Lower lobe of right lung (tissue), 2 donors: Measurements from ENCODE around the gene VAC14. TPM values are rescaled to one million over a fixed set of nuclear protein-coding genes. Genes with fewer than 3 reads are reported as not detected.
"Not testable (repeated sequence)": the region's sequence is repeated elsewhere in the genome, so short reads cannot be mapped to it uniquely, and the experiment has no call there.

Source experiments
- ATAC-seq, 2 donors: fragments of 200-7000 bp; cut with Tn5 transposase; one replicate each; pipeline ENCODE4 v1.9.1; 2020 to 2022; ENCODE audit warnings: mild to moderate bottlenecking in 2 of 2, moderate library complexity in 2 of 2
- DNase-seq: peaks from one replicate; pipeline ENCODE4 v3.0.0-alpha.2; 2020
- H3K27ac ChIP-seq: fragments of 200-600 bp; one replicate; pipeline ENCODE4 v1.8.0; 2022
- H3K27me3 ChIP-seq: fragments of 200-600 bp; one replicate; pipeline ENCODE4 v1.8.0; 2022; ENCODE audit warnings: low read depth
- H3K36me3 ChIP-seq: fragments of 200-600 bp; one replicate; pipeline ENCODE4 v1.8.0; 2022; ENCODE audit warnings: mild to moderate bottlenecking
- H3K4me1 ChIP-seq: fragments of 200-600 bp; one replicate; pipeline ENCODE4 v1.8.0; 2022
- H3K4me3 ChIP-seq: fragments of 200-600 bp; one replicate; pipeline ENCODE4 v1.8.0; 2022; ENCODE audit warnings: mild to moderate bottlenecking
- H3K9me3 ChIP-seq: fragments of 200-600 bp; one replicate; pipeline ENCODE4 v1.8.0; 2022
- intact Hi-C: fragments of 100-400 bp; cut with DNase I; formaldehyde crosslinking; loops from one replicate; pipeline ENCODE4 v1.11.0; 2022
- total RNA-seq: library from RNA; stranded (reverse); fragmentation: NEBNext Ultra II Directional; extraction: Animal tissue kit (Norgen Biotek cat#: 25700); gene quantifications from one replicate; pipeline ENCODE4 v1.2.1, GENCODE V29; 2021
- TF ChIP-seq, protein P1 (sequence below): fragments of 200-600 bp; IDR thresholded peaks from one replicate; pipeline ENCODE4 v1.8.0; 2022; ENCODE audit warnings: antibody characterized with exemption, mild to moderate bottlenecking
- donor health status: DM: no; HTN: yes; CAD: no; lungs with severe emphysema.

Gene VAC14
- total RNA-seq, 1 donor from 2014 or later, result 49.1 TPM

- H3K27me3 ChIP-seq, result no peaks in the 10 kb centered on the region
- TF ChIP-seq, protein P1, sequence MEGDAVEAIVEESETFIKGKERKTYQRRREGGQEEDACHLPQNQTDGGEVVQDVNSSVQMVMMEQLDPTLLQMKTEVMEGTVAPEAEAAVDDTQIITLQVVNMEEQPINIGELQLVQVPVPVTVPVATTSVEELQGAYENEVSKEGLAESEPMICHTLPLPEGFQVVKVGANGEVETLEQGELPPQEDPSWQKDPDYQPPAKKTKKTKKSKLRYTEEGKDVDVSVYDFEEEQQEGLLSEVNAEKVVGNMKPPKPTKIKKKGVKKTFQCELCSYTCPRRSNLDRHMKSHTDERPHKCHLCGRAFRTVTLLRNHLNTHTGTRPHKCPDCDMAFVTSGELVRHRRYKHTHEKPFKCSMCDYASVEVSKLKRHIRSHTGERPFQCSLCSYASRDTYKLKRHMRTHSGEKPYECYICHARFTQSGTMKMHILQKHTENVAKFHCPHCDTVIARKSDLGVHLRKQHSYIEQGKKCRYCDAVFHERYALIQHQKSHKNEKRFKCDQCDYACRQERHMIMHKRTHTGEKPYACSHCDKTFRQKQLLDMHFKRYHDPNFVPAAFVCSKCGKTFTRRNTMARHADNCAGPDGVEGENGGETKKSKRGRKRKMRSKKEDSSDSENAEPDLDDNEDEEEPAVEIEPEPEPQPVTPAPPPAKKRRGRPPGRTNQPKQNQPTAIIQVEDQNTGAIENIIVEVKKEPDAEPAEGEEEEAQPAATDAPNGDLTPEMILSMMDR, result no peak
- no peaks in the 10 kb centered on the region for H3K36me3 ChIP-seq
- ATAC-seq (no peak), DNase-seq (no peak)
- intact Hi-C loops, result no loop called here
- no peaks in the 10 kb centered on the region for H3K9me3 ChIP-seq
- no peak overlapping the region for H3K27ac ChIP-seq
- H3K4me3 ChIP-seq, result no peak overlapping the region
- H3K4me1 ChIP-seq, result no peaks in the 10 kb centered on the region
These were observed 156.0 kb downstream of the VAC14 start for GRCh38 chr16:70644763-70645597.

DNA sequence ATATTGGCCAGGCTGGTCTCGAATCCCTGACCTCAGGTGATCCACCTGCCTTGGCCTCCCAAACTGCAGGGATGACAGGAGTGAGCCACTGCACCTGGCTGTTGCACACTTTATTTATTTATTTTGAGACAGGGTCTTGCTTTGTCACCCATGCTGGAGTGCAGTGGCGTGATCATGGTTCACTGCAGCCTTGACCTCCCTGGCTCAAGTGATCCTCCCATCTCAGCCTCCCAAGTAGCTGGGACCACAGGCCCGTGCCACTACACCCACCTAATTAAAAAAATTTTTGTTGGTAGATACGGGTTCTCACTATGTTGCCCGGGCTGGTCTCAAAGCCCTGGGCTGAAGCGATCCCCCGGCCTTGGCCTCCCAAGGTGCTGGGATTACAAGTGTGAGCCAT, 157.7 kb downstream of the VAC14 start:
- H3K4me1 ChIP-seq, H3K36me3 ChIP-seq, intact Hi-C loops, DNase-seq, H3K9me3 ChIP-seq, H3K27ac ChIP-seq, H3K4me3 ChIP-seq, H3K27me3 ChIP-seq, ATAC-seq: not testable (repeated sequence)

DNA sequence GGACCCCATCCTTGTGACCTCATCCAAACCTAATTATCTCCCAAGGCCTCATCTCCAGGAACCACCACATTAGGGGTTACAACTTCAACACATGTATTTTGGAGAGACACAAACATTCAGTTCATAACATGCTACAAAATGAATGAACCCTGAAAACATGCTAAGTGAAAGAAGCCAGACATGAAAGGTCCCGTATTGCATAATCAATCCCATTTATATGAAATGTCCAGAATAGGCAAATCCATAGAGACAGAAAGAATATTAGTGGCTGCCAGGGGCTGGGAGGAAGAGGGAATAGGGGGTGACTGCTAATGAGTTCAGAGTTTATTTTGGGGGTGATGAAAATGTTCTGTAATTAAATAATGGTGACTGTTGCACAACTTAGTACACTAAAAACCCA, 158.3 kb downstream of the VAC14 start:
- H3K27ac ChIP-seq, result no peak overlapping the region
- H3K36me3 ChIP-seq, result no peaks in the 10 kb centered on the region
- no peaks in the 10 kb centered on the region for H3K4me1 ChIP-seq
- H3K4me3 ChIP-seq, result no peak overlapping the region
- intact Hi-C loops, result no loop called here
- TF ChIP-seq, protein P1, result no peak
- no peaks in the 10 kb centered on the region for H3K9me3 ChIP-seq
- H3K27me3 ChIP-seq, result no peaks in the 10 kb centered on the region
- DNase-seq, result no peak
- no peak for ATAC-seq

DNA sequence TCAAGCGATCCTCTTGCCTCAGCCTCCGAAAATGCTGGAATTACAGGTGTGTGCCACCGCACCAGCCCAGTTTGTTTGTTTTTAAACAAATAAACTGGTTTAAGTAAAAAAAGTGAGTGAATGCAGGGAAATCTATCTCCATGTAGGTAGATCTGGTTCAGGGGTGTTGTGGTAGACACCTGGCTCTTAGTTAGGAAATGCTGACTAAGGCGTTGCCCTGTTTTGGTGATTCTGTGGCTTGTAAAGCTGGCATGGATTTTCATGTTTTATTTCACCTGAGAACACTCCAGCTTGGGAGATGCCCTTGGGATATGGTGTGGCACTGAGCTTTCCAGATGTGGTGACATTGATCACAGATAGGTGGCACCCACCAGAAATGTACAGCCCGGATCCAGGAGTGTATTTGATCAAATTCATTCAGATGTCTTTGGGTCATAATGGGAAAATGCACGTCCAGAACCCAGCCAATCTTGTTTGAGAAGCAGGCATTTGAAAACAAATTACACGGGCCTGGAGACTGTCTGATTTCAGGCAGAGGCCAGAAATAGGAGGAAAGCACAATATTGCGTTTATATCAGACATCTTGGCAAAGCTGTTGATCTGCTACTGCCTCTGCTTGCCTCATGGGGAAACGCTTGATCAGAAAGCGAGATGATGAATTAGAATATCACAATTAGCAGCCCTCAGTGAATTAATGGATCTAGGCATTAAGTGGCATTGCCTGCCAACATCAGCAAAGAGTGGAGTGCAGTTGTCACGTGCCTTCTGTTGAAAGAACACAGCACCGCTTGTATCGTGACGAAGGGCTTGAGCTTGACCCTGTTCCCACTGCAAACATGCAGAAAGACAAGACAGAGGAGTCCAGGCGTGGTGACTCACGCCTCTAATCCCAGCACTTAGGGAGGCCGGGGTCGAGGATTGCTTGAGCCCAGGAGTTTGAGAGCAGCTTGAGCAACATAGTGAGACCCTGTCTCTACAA, 161.9 kb downstream of the VAC14 start:
- TF ChIP-seq, protein P1, result no peak
- Histone ChIP-seq H3K4me1 (no peaks in the 10 kb centered on the region), H3K4me3 (no peak overlapping the region), H3K27ac (no peak overlapping the region), H3K9me3 (no peaks in the 10 kb centered on the region), H3K36me3 (no peaks in the 10 kb centered on the region), H3K27me3 (no peaks in the 10 kb centered on the region)
- DNase-seq (no peak), ATAC-seq (peak in 1 of 2 donors; percentile 53)
- intact Hi-C loops, result no loop called here

Other genes with a start within 250 kb of the VAC14 start
- gene IL34, start 154.6 kb downstream of the VAC14 start, total RNA-seq, result 2.6 TPM
- 60.8 TPM for gene MTSS2, start 115.1 kb downstream of the VAC14 start, total RNA-seq